A549 (cell line): ENCODE results near the gene SYK.

Experiments
- CEBPB ChIP-seq, 2 experiments: fragments of >200 bp in 1 of 2; sonication (Bioruptor Twin) in 1 of 2; formaldehyde crosslinking in 1 of 2; IDR thresholded peaks; 2 replicates each; pipeline ENCODE4 v1.6.1; 2012 to 2016
- CTCF ChIP-seq: fragments of >200 bp; sonication (Bioruptor Twin); formaldehyde crosslinking; IDR thresholded peaks from 3 replicates; pipeline ENCODE4 v1.5.1; 2016
- EHF ChIP-seq: fragments of 250-450 bp; sonication (Bioruptor Pico); IDR thresholded peaks from 2 replicates; pipeline ENCODE4 v1.5.0; 2020; ENCODE audit warnings: mild to moderate bottlenecking
- HMGXB4 ChIP-seq: fragments of 250-450 bp; sonication (Bioruptor Pico); IDR thresholded peaks from 2 replicates; pipeline ENCODE4 v1.5.0; 2021; ENCODE audit warnings: mild to moderate bottlenecking, moderate library complexity, borderline replicate concordance
- POLR2AphosphoS2 ChIP-seq: conservative IDR thresholded peaks from 2 replicates; pipeline ENCODE4 v1.6.1; 2012; ENCODE audit warnings: low read length, improper control_type of control experiment, inconsistent platforms

- no peak for TF ChIP-seq CEBPB (IDR thresholded peaks at IDR 0.05)
- TF ChIP-seq CTCF, result no peak
- no peak for TF ChIP-seq POLR2AphosphoS2
- TF ChIP-seq HMGXB4, result no peak
- no peak for TF ChIP-seq EHF (CRISPR knock-in tag)
Observed at GRCh38 chr9:90772386-90772785, 29.2 kb upstream of the SYK start.
